ENCODE results near the gene FEM1B.

The FEM1B gene

GRCh38 chr15:68277131-68277602, 378 bp upstream of the FEM1B start:
- H3K4me3 ChIP-seq (ENCODE audit: low read depth, low read length, poor library complexity, severe bottlenecking) = peak overlapping the region; percentile 78
- H4K20me1 ChIP-seq (ENCODE audit: insufficient read depth, low read length) = no peaks in the 10 kb centered on the region
- peaks cover 4% of the 10 kb centered on the region; the same call in 1 of the 2 replicates for H3K36me3 ChIP-seq (ENCODE audit: insufficient read depth, low read length)
- H3K9me3 ChIP-seq (ENCODE audit: low read length) = no peaks in the 10 kb centered on the region
- TF ChIP-seq CTCF (IDR thresholded peaks at IDR 0.05; ENCODE audit: low read length) (no peak), EZH2 (IDR thresholded peaks at IDR 0.05; ENCODE audit: borderline replicate concordance, low read length) (no peak)
- peak overlapping the region; percentile 90 for H2AFZ ChIP-seq (ENCODE audit: low read length)
- H3F3A ChIP-seq (ENCODE audit: insufficient read depth, low read length) = no peaks in the 10 kb centered on the region
- peaks cover 35% of the 10 kb centered on the region for H3K79me2 ChIP-seq (ENCODE audit: insufficient read depth, low read length)
- peak overlapping the region; percentile 96 for H3K4me2 ChIP-seq (ENCODE audit: low read length)
- H3K9me2 ChIP-seq (ENCODE audit: low read depth, low read length) = no peaks in the 10 kb centered on the region
- H3K27ac ChIP-seq (ENCODE audit: low read depth, low read length, poor library complexity, severe bottlenecking) = peak overlapping the region; percentile 85
- H3K9ac ChIP-seq (ENCODE audit: low read length) = peak overlapping the region; percentile 84
- peaks cover 39% of the 10 kb centered on the region for H3K4me1 ChIP-seq (ENCODE audit: insufficient read depth, low read length, severe bottlenecking)
- no peaks in the 10 kb centered on the region for H3K27me3 ChIP-seq (ENCODE audit: insufficient read depth, low read length)

DNA sequence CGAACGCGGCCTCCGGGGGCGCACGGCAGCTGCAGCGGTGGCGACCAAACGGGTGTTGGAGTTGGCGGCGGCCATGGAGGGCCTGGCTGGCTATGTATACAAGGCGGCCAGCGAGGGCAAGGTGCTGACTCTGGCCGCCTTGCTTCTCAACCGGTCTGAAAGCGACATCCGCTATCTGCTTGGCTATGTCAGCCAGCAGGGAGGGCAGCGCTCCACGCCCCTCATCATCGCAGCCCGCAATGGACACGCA, 725 bp downstream of the FEM1B start:
- Histone ChIP-seq H3K27me3 (ENCODE audit: insufficient read depth, low read length) (no peaks in the 10 kb centered on the region), H3K9ac (ENCODE audit: low read length) (peak overlapping the region; percentile 84), H3K79me2 (ENCODE audit: insufficient read depth, low read length) (peaks cover 46% of the 10 kb centered on the region), H3K36me3 (ENCODE audit: insufficient read depth, low read length) (peaks cover 4% of the 10 kb centered on the region), H4K20me1 (ENCODE audit: insufficient read depth, low read length) (no peaks in the 10 kb centered on the region), H3K4me2 (ENCODE audit: low read length) (peak overlapping the region; percentile 96), H3K4me1 (ENCODE audit: insufficient read depth, low read length, severe bottlenecking) (peaks cover 41% of the 10 kb centered on the region), H2AFZ (ENCODE audit: low read length) (no peak overlapping the region), H3K4me3 (ENCODE audit: low read depth, low read length, poor library complexity, severe bottlenecking) (peak overlapping the region; percentile 78), H3K9me3 (ENCODE audit: low read length) (no peaks in the 10 kb centered on the region), H3K27ac (ENCODE audit: low read depth, low read length, poor library complexity, severe bottlenecking) (peak overlapping the region; percentile 85), H3F3A (ENCODE audit: insufficient read depth, low read length) (no peaks in the 10 kb centered on the region), H3K9me2 (ENCODE audit: low read depth, low read length) (no peaks in the 10 kb centered on the region)
- no peak for TF ChIP-seq EZH2 (IDR thresholded peaks at IDR 0.05; ENCODE audit: borderline replicate concordance, low read length)
- TF ChIP-seq CTCF (IDR thresholded peaks at IDR 0.05; ENCODE audit: low read length) = peak; percentile 44; the same call in 1 of the 2 replicates

DNA sequence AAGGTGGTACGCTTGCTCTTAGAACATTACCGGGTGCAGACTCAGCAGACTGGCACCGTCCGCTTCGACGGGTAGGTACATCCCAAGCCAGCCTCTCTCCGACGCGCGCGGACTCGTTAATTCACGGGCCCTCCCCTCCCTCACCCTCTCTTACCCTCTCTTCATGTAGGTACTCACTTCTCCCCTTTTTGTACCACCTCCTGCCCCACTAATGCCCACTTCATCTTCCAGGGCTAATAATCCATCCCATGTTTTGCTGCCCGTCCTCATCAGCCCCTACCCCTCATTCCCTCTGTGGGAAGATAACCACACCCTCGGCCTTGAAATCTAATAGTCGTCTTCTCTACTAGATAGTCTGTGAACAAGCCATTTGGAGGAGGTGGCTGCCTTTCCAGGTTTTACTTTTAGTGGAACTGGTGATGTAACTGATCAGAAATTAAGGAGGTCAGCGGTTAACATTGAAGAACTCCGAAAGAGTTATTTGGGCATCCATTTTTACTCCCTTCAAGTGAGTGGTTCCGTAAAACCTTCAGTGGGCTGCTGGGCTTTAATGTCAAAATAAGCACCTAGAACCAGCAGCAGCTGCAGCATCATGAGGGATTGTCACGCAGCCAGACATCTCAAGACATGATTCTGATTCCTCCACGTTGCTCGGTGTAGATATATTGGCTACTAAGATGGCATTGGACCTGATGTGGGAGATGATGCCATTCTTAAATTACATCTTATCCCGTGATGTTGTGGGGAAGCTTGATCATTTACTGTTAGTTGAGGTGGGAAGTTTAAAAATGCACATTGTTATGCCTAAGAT, 1.3 kb downstream of the FEM1B start:
- peak overlapping the region; percentile 84 for H3K9ac ChIP-seq (ENCODE audit: low read length)
- H3K4me2 ChIP-seq (ENCODE audit: low read length) = peak overlapping the region; percentile 96
- H3K9me3 ChIP-seq (ENCODE audit: low read length) = no peaks in the 10 kb centered on the region
- no peak for TF ChIP-seq CTCF (IDR thresholded peaks at IDR 0.05; ENCODE audit: low read length)
- no peak for TF ChIP-seq EZH2 (IDR thresholded peaks at IDR 0.05; ENCODE audit: borderline replicate concordance, low read length)
- peaks cover 41% of the 10 kb centered on the region for H3K4me1 ChIP-seq (ENCODE audit: insufficient read depth, low read length, severe bottlenecking)
- H3K27ac ChIP-seq (ENCODE audit: low read depth, low read length, poor library complexity, severe bottlenecking) = peak overlapping the region; percentile 85
- no peak overlapping the region for H2AFZ ChIP-seq (ENCODE audit: low read length)
- peaks cover 9% of the 10 kb centered on the region for H3K36me3 ChIP-seq (ENCODE audit: insufficient read depth, low read length)
- H3K4me3 ChIP-seq (ENCODE audit: low read depth, low read length, poor library complexity, severe bottlenecking) = peak overlapping the region; percentile 78
- peaks cover 52% of the 10 kb centered on the region for H3K79me2 ChIP-seq (ENCODE audit: insufficient read depth, low read length)
- H3F3A ChIP-seq (ENCODE audit: insufficient read depth, low read length) = no peaks in the 10 kb centered on the region
- H3K27me3 ChIP-seq (ENCODE audit: insufficient read depth, low read length) = no peaks in the 10 kb centered on the region
- H4K20me1 ChIP-seq (ENCODE audit: insufficient read depth, low read length) = no peaks in the 10 kb centered on the region
- H3K9me2 ChIP-seq (ENCODE audit: low read depth, low read length) = no peaks in the 10 kb centered on the region

All from OCI-LY1 (cell line).